ENCODE data around the gene TEX9. TPM values are rescaled to one million over a fixed set of nuclear protein-coding genes. Genes with fewer than 3 reads are reported as not detected.

TEX9 gene
- total and polyA plus RNA-seq, 7 experiments from 2014 or later = 0.44 to 3.1 (median 1.7) TPM

DNA sequence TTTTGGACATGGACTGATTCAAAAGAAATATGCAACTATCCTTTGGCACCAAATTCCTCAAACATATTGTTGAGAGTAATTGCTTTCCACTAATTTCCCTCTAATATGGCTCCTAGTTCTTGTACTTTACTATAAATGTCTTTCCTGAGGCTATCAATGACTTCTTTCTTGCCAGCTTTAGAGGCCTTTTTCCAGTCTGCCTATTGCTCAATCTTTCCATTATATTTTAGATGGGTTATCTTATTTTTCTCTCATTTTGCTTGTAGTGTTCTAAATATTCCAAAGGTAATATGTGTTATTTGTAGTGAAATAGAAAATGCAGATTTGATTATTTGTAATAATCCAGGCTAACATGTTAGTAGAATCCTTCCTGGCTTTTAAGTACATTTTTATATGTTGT lies 11.5 kb upstream of the TEX9 start:
- Histone ChIP-seq H3K27me3 (ENCODE audit: control insufficient read depth in 2 of 2, insufficient read depth in 2 of 2, low read length in 2 of 2) (no peaks in the 10 kb centered on the region), H3K9me3 (ENCODE audit: control insufficient read depth in 2 of 3, low read length in 3 of 3) (no peaks in the 10 kb centered on the region), H3K4me1 (ENCODE audit: control insufficient read depth in 2 of 2, insufficient read depth in 2 of 2, low read length in 2 of 2) (no peaks in the 10 kb centered on the region), H3K36me3 (ENCODE audit: control insufficient read depth in 2 of 3, insufficient read depth in 3 of 3, low read length in 3 of 3) (no peaks in the 10 kb centered on the region), H3K27ac (ENCODE audit: low read depth, low read length) (no peak overlapping the region), H3K4me3 (ENCODE audit: low read length) (no peak overlapping the region)
- peaks cover 0 to 2% (median 0%) of the 10 kb centered on the region in 11 donors for H3K9me3 Mint-ChIP-seq
- ATAC-seq (no peak), DNase-seq (no peak)
- POLR2A ChIA-PET = no interaction called here
- peaks cover 0 to 12% (median 7%) of the 10 kb centered on the region in 5 donors for H3K27me3 Mint-ChIP-seq
- H3K4me1 Mint-ChIP-seq = no peaks in the 10 kb centered on the region
- no peak overlapping the region for H3K27ac Mint-ChIP-seq
- H3K4me3 Mint-ChIP-seq = no peak overlapping the region
- intact Hi-C loops (cut with micrococcal nuclease) = no loop called here
- CTCF ChIA-PET = no interaction called here
- no peaks in the 10 kb centered on the region for H3K36me3 Mint-ChIP-seq

DNA sequence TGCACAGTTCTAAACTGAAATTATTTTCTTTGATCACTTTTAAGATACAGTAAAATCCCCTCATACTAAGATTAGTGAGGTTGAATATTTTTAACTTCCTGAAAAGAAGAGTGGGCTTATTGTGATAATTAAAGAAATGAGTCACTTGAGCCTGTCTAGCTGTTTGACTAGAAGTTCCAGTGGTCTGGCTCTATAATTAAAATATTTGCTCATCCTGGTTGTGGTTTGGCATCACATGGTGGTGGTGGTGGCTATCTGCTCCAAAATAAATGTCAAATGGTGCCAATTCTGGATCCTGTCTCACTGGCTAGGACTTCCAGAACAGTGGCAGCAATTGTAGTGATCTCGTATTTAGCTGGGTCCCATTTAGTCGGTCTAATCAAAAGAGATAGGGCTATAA lies 8.6 kb upstream of the TEX9 start:
- H3K4me1 ChIP-seq (ENCODE audit: control insufficient read depth in 2 of 2, insufficient read depth in 2 of 2, low read length in 2 of 2) = no peaks in the 10 kb centered on the region
- no peaks in the 10 kb centered on the region for H3K36me3 Mint-ChIP-seq
- ChIA-PET CTCF (no interaction called here), POLR2A (no interaction called here)
- no peaks in the 10 kb centered on the region for H3K27me3 ChIP-seq (ENCODE audit: control insufficient read depth in 2 of 2, insufficient read depth in 2 of 2, low read length in 2 of 2)
- H3K27ac Mint-ChIP-seq = no peak overlapping the region
- DNase-seq (no peak), ATAC-seq (no peak)
- no peak overlapping the region for H3K27ac ChIP-seq (ENCODE audit: low read depth, low read length)
- no peak overlapping the region for H3K4me3 ChIP-seq (ENCODE audit: low read length)
- no peak overlapping the region for H3K4me3 Mint-ChIP-seq
- H3K9me3 ChIP-seq (ENCODE audit: control insufficient read depth in 2 of 3, low read length in 3 of 3) = no peaks in the 10 kb centered on the region
- H3K4me1 Mint-ChIP-seq = no peaks in the 10 kb centered on the region
- no peaks in the 10 kb centered on the region for H3K36me3 ChIP-seq (ENCODE audit: control insufficient read depth in 2 of 3, insufficient read depth in 3 of 3, low read length in 3 of 3)
- peaks cover 0 to 23% (median 17%) of the 10 kb centered on the region in 5 donors for H3K27me3 Mint-ChIP-seq
- H3K9me3 Mint-ChIP-seq = peaks cover 0 to 4% (median 0%) of the 10 kb centered on the region in 11 donors
- intact Hi-C loops (cut with micrococcal nuclease) = no loop called here

GRCh38 chr15:56358604-56359003 lies 6.6 kb upstream of the TEX9 start:
- DNase-seq = no peak
- H3K4me3 ChIP-seq (ENCODE audit: low read length) = no peak overlapping the region
- H3K27ac Mint-ChIP-seq = no peak overlapping the region
- no peaks in the 10 kb centered on the region for H3K27me3 ChIP-seq (ENCODE audit: control insufficient read depth in 2 of 2, insufficient read depth in 2 of 2, low read length in 2 of 2)
- no peaks in the 10 kb centered on the region for H3K4me1 ChIP-seq (ENCODE audit: control insufficient read depth in 2 of 2, insufficient read depth in 2 of 2, low read length in 2 of 2)
- no peak overlapping the region for H3K27ac ChIP-seq (ENCODE audit: low read depth, low read length)
- ChIA-PET POLR2A (no interaction called here), CTCF (no interaction called here)
- no peaks in the 10 kb centered on the region for H3K4me1 Mint-ChIP-seq
- H3K9me3 ChIP-seq (ENCODE audit: control insufficient read depth in 2 of 3, low read length in 3 of 3) = no peaks in the 10 kb centered on the region
- ATAC-seq = no peak
- intact Hi-C loops (cut with micrococcal nuclease) = no loop called here
- peaks cover 10 to 38% (median 29%) of the 10 kb centered on the region in 5 donors for H3K27me3 Mint-ChIP-seq
- no peak overlapping the region for H3K4me3 Mint-ChIP-seq
- H3K9me3 Mint-ChIP-seq = peaks cover 0 to 15% (median 5%) of the 10 kb centered on the region in 11 donors
- no peaks in the 10 kb centered on the region for H3K36me3 ChIP-seq (ENCODE audit: control insufficient read depth in 2 of 3, insufficient read depth in 3 of 3, low read length in 3 of 3)
- no peaks in the 10 kb centered on the region for H3K36me3 Mint-ChIP-seq

DNA sequence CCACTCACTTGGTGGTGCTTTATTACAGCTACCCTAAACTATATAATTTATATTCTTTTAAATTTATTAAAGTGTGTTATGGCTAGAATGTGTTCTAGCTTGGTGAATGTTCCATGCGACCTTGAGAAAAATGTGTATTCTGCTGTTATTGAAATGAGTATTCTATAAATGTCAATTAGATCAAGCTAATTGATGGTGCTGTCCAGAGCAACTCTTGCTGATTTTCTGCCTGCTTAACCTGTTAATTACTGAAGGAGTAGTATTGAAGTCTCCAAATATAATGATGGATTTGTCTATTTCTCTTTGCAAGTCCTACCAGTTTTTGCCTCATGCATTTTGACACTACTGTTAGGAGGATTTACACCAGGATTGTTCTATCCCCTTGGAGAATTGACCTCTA lies 3.2 kb upstream of the TEX9 start:
- peaks cover 0 to 5% of the 10 kb centered on the region in 2 donors for H3K4me1 ChIP-seq (ENCODE audit: control insufficient read depth in 2 of 2, insufficient read depth in 2 of 2, low read length in 2 of 2)
- no peak overlapping the region for H3K27ac ChIP-seq (ENCODE audit: low read depth, low read length)
- H3K27me3 ChIP-seq (ENCODE audit: control insufficient read depth in 2 of 2, insufficient read depth in 2 of 2, low read length in 2 of 2) = no peaks in the 10 kb centered on the region
- Mint-ChIP-seq H3K4me3 (no peak overlapping the region), H3K27ac (no peak overlapping the region), H3K4me1 (peaks cover 10 to 18% (median 16%) of the 10 kb centered on the region in 7 donors), H3K27me3 (peaks cover 25 to 69% (median 44%) of the 10 kb centered on the region in 5 donors), H3K36me3 (no peaks in the 10 kb centered on the region), H3K9me3 (peaks cover 0 to 15% (median 6%) of the 10 kb centered on the region in 11 donors)
- no peak overlapping the region for H3K4me3 ChIP-seq (ENCODE audit: low read length)
- POLR2A ChIA-PET = no interaction called here
- H3K9me3 ChIP-seq (ENCODE audit: control insufficient read depth in 2 of 3, low read length in 3 of 3) = no peaks in the 10 kb centered on the region
- CTCF ChIA-PET = no interaction called here
- no peaks in the 10 kb centered on the region for H3K36me3 ChIP-seq (ENCODE audit: control insufficient read depth in 2 of 3, insufficient read depth in 3 of 3, low read length in 3 of 3)
- no peak for ATAC-seq
- intact Hi-C loops (cut with micrococcal nuclease) = no loop called here
- DNase-seq = no peak

GRCh38 chr15:56366211-56366610 lies 985 bp downstream of the TEX9 start:
- no peaks in the 10 kb centered on the region for H3K9me3 ChIP-seq (ENCODE audit: control insufficient read depth in 2 of 3, low read length in 3 of 3)
- peaks cover 48 to 85% (median 58%) of the 10 kb centered on the region in 5 donors for H3K27me3 Mint-ChIP-seq
- no peaks in the 10 kb centered on the region for H3K36me3 Mint-ChIP-seq
- H3K4me1 ChIP-seq (ENCODE audit: control insufficient read depth in 2 of 2, insufficient read depth in 2 of 2, low read length in 2 of 2) = peaks cover 0 to 5% of the 10 kb centered on the region in 2 donors
- H3K36me3 ChIP-seq (ENCODE audit: control insufficient read depth in 2 of 3, insufficient read depth in 3 of 3, low read length in 3 of 3) = no peaks in the 10 kb centered on the region
- no peak overlapping the region for H3K4me3 ChIP-seq (ENCODE audit: low read length)
- no peak overlapping the region for H3K27ac Mint-ChIP-seq
- DNase-seq (no peak), ATAC-seq (no peak)
- H3K27me3 ChIP-seq (ENCODE audit: control insufficient read depth in 2 of 2, insufficient read depth in 2 of 2, low read length in 2 of 2) = no peaks in the 10 kb centered on the region
- H3K4me3 Mint-ChIP-seq = peak overlapping the region in 9 of 10 donors; percentile 78 to 94 (median 88)
- peaks cover 0 to 15% (median 6%) of the 10 kb centered on the region in 11 donors for H3K9me3 Mint-ChIP-seq
- H3K4me1 Mint-ChIP-seq = peaks cover 10 to 18% (median 16%) of the 10 kb centered on the region in 7 donors
- CTCF ChIA-PET = no interaction called here
- no peak overlapping the region for H3K27ac ChIP-seq (ENCODE audit: low read depth, low read length)
- intact Hi-C loops (cut with micrococcal nuclease) = loop anchor here in 1 of 2 donors (5.0 kb wide), 2 partner anchors 51 to 101 kb away; partner anchors contain the start of gene MNS1
- POLR2A ChIA-PET = no interaction called here

DNA sequence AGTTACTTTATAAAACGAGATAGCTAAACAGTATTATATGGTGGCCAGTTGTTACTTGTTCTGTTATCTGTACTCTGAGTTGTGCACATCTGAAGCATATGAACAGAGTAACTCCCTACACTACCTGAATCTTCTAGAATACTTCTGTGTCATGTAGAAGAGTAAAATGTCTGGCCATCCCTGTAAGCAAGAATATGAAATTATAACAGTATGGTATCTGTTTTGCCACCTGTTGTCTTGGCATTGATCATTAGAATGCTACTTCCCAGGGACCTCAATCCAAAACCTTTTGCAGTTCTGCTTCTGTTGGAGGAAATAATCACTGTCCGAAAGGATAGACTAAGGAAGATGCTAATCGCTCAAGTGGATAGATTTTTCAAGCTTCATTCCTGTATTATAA lies 1.9 kb downstream of the TEX9 start:
- Histone ChIP-seq H3K4me1 (ENCODE audit: control insufficient read depth in 2 of 2, insufficient read depth in 2 of 2, low read length in 2 of 2) (peaks cover 0 to 5% of the 10 kb centered on the region in 2 donors), H3K4me3 (ENCODE audit: low read length) (no peak overlapping the region), H3K9me3 (ENCODE audit: control insufficient read depth in 2 of 3, low read length in 3 of 3) (no peaks in the 10 kb centered on the region), H3K36me3 (ENCODE audit: control insufficient read depth in 2 of 3, insufficient read depth in 3 of 3, low read length in 3 of 3) (no peaks in the 10 kb centered on the region), H3K27ac (ENCODE audit: low read depth, low read length) (no peak overlapping the region), H3K27me3 (ENCODE audit: control insufficient read depth in 2 of 2, insufficient read depth in 2 of 2, low read length in 2 of 2) (no peaks in the 10 kb centered on the region)
- Mint-ChIP-seq H3K4me1 (peaks cover 10 to 21% (median 16%) of the 10 kb centered on the region in 7 donors), H3K9me3 (peaks cover 0 to 8% (median 2%) of the 10 kb centered on the region in 11 donors), H3K36me3 (no peaks in the 10 kb centered on the region), H3K27ac (no peak overlapping the region), H3K4me3 (no peak overlapping the region), H3K27me3 (peaks cover 43 to 87% (median 63%) of the 10 kb centered on the region in 5 donors)
- DNase-seq = no peak
- intact Hi-C loops (cut with micrococcal nuclease) = loop anchor here in 1 of 2 donors (5.0 kb wide), 2 partner anchors 50 to 100 kb away; partner anchors contain the start of gene MNS1
- ATAC-seq = no peak
- POLR2A ChIA-PET = no interaction called here
- CTCF ChIA-PET = no interaction called here

DNA sequence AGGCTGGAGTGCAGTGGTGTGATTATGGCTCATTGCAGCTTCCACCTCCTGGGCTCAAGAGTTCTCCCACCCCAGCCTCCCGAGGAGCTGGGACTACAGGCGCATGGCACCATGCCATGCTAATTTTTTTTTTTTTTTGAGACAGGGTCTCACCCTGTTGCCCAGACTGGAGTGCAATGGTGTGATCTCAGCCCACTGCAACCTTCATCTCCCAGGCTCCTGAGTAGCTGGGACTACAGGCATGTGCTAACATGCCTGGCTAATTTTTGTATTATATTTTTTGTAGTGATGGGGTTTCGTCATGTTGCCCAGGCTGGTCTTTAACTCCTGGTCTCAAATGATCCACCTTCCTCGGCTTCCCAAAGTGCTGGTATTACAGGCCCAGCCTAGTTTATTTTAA lies 4.0 kb downstream of the TEX9 start:
- Mint-ChIP-seq H3K4me3 (no peak overlapping the region), H3K27me3 (peaks cover 36 to 80% (median 53%) of the 10 kb centered on the region in 5 donors), H3K27ac (no peak overlapping the region), H3K4me1 (peaks cover 9 to 21% (median 16%) of the 10 kb centered on the region in 7 donors), H3K36me3 (no peaks in the 10 kb centered on the region), H3K9me3 (peaks cover 0 to 3% (median 0%) of the 10 kb centered on the region in 11 donors)
- Histone ChIP-seq H3K9me3 (ENCODE audit: control insufficient read depth in 2 of 3, low read length in 3 of 3) (no peaks in the 10 kb centered on the region), H3K4me3 (ENCODE audit: low read length) (no peak overlapping the region), H3K27me3 (ENCODE audit: control insufficient read depth in 2 of 2, insufficient read depth in 2 of 2, low read length in 2 of 2) (no peaks in the 10 kb centered on the region), H3K4me1 (ENCODE audit: control insufficient read depth in 2 of 2, insufficient read depth in 2 of 2, low read length in 2 of 2) (peaks cover 0 to 5% of the 10 kb centered on the region in 2 donors), H3K27ac (ENCODE audit: low read depth, low read length) (no peak overlapping the region), H3K36me3 (ENCODE audit: control insufficient read depth in 2 of 3, insufficient read depth in 3 of 3, low read length in 3 of 3) (no peaks in the 10 kb centered on the region)
- ChIA-PET POLR2A (no interaction called here), CTCF (no interaction called here)
- DNase-seq (no peak), ATAC-seq (no peak)
- intact Hi-C loops (cut with micrococcal nuclease) = loop anchor here in 1 of 2 donors (5.0 kb wide), 2 partner anchors 48 to 98 kb away; partner anchors contain the start of gene MNS1
